OCI-LY1 (cell line): ENCODE data around the gene BMF.

Source experiments
- H2AFZ ChIP-seq: fragments of 200-600 bp; sonication (generic), shearing (Covaris generic); 2 replicates; pipeline ENCODE4 v1.6.0; 2014; ENCODE audit warnings: antibody characterized with exemption, mild to moderate bottlenecking, low read length
- H3F3A ChIP-seq: fragments of 200-600 bp; sonication (generic), shearing (Covaris generic); 2 replicates; pipeline ENCODE4 v1.6.0; 2014; ENCODE audit warnings: mild to moderate bottlenecking, antibody characterized with exemption, low read length, moderate library complexity; ENCODE audit not compliant: insufficient read depth
- H3K27ac ChIP-seq: fragments of 200-600 bp; sonication (generic); 2 replicates; pipeline ENCODE4 v1.5.1; 2014; ENCODE audit warnings: low read length, mixed run types, mild to moderate bottlenecking, low read depth; ENCODE audit not compliant: poor library complexity, severe bottlenecking
- H3K27me3 ChIP-seq: fragments of 200-600 bp; sonication (generic); 2 replicates; pipeline ENCODE4 v1.6.0; 2014; ENCODE audit warnings: antibody characterized with exemption, mild to moderate bottlenecking, low read length, moderate library complexity; ENCODE audit not compliant: insufficient read depth
- H3K36me3 ChIP-seq: fragments of 200-600 bp; sonication (generic); 2 replicates; pipeline ENCODE4 v1.6.1; 2014; ENCODE audit warnings: mild to moderate bottlenecking, antibody characterized with exemption, low read length, moderate library complexity, mixed read lengths; ENCODE audit not compliant: insufficient read depth
- H3K4me1 ChIP-seq: fragments of 200-600 bp; sonication (generic); 2 replicates; pipeline ENCODE4 v1.5.1; 2014; ENCODE audit warnings: mild to moderate bottlenecking, low read length, moderate library complexity; ENCODE audit not compliant: insufficient read depth, severe bottlenecking
- H3K4me2 ChIP-seq: fragments of 200-600 bp; sonication (generic), shearing (Covaris generic); 2 replicates; pipeline ENCODE4 v1.6.1; 2014; ENCODE audit warnings: low read length
- H3K4me3 ChIP-seq: fragments of 200-600 bp; sonication (generic); 2 replicates; pipeline ENCODE4 v1.5.1; 2014; ENCODE audit warnings: low read length, low read depth, mild to moderate bottlenecking, mixed read lengths; ENCODE audit not compliant: poor library complexity, severe bottlenecking
- H3K79me2 ChIP-seq: fragments of 200-600 bp; shearing (Covaris generic); 2 replicates; pipeline ENCODE4 v1.6.1; 2016; ENCODE audit warnings: mixed run types, low read length, mixed read lengths; ENCODE audit not compliant: insufficient read depth
- H3K9ac ChIP-seq: fragments of 200-600 bp; sonication (generic), shearing (Covaris generic); 2 replicates; pipeline ENCODE4 v1.6.1; 2014; ENCODE audit warnings: mild to moderate bottlenecking, low read length, mixed read lengths
- H3K9me2 ChIP-seq: fragments of 200-600 bp; sonication (generic), shearing (Covaris generic); 2 replicates; pipeline ENCODE4 v1.6.1; 2014; ENCODE audit warnings: low read depth, mild to moderate bottlenecking, low read length, mixed read lengths
- H3K9me3 ChIP-seq: fragments of 200-600 bp; shearing (Covaris generic); 2 replicates; pipeline ENCODE4 v1.6.1; 2014; ENCODE audit warnings: low read length, mixed read lengths
- H4K20me1 ChIP-seq: fragments of 200-600 bp; sonication (generic), shearing (Covaris generic); 2 replicates; pipeline ENCODE4 v1.6.0; 2016; ENCODE audit warnings: mild to moderate bottlenecking, low read length; ENCODE audit not compliant: insufficient read depth
- CTCF ChIP-seq: fragments of 200-600 bp; sonication (generic), shearing (Covaris generic); IDR thresholded peaks from 2 replicates; pipeline ENCODE4 v1.5.1; 2017; ENCODE audit warnings: mild to moderate bottlenecking, antibody characterized with exemption, low read length, moderate library complexity, mixed read lengths
- EZH2 ChIP-seq: fragments of 200-600 bp; sonication (generic), shearing (Covaris generic); IDR thresholded peaks from 2 replicates; pipeline ENCODE4 v1.8.0; 2017; ENCODE audit warnings: borderline replicate concordance, mixed run types, mild to moderate bottlenecking, antibody characterized with exemption, low read length, moderate library complexity, mixed read lengths

The BMF gene

GRCh38 chr15:40085266-40085665 is 23.4 kb downstream of the BMF start:
- Histone ChIP-seq H3K79me2 (no peaks in the 10 kb centered on the region), H3K9me2 (no peaks in the 10 kb centered on the region), H3K4me3 (no peak overlapping the region), H4K20me1 (no peaks in the 10 kb centered on the region), H3K27ac (peak overlapping the region; percentile 92), H3K4me2 (no peak overlapping the region; the same call in 1 of the 2 replicates), H3K36me3 (peaks cover 9% of the 10 kb centered on the region; the same call in 1 of the 2 replicates), H3K9ac (peak overlapping the region; percentile 10; the same call in 1 of the 2 replicates), H2AFZ (no peak overlapping the region), H3K27me3 (no peaks in the 10 kb centered on the region), H3K9me3 (no peaks in the 10 kb centered on the region), H3F3A (0 out of 2 replicates have a peak, but pooled peaks cover 5% of the 10 kb centered on the region), H3K4me1 (peaks cover 88% of the 10 kb centered on the region)
- no peak for TF ChIP-seq EZH2
- TF ChIP-seq CTCF, result no peak

- Histone ChIP-seq H3K27me3 (no peaks in the 10 kb centered on the region), H3K4me3 (no peak overlapping the region), H3K27ac (peak overlapping the region; percentile 92), H3K9me3 (no peaks in the 10 kb centered on the region), H3K79me2 (no peaks in the 10 kb centered on the region), H3K36me3 (peaks cover 3% of the 10 kb centered on the region; the same call in 1 of the 2 replicates), H3K4me1 (peaks cover 86% of the 10 kb centered on the region), H4K20me1 (no peaks in the 10 kb centered on the region), H3K9ac (peak overlapping the region; percentile 10; the same call in 1 of the 2 replicates), H3F3A (0 out of 2 replicates have a peak, but pooled peaks cover 5% of the 10 kb centered on the region), H3K4me2 (no peak overlapping the region; the same call in 1 of the 2 replicates), H2AFZ (no peak overlapping the region), H3K9me2 (no peaks in the 10 kb centered on the region)
- TF ChIP-seq EZH2 (no peak), CTCF (no peak)
These were observed 24.0 kb downstream of the BMF start for GRCh38 chr15:40084650-40085049.

GRCh38 chr15:40082195-40082883 is 26.3 kb downstream of the BMF start:
- Histone ChIP-seq H3K4me2 (peak overlapping the region; percentile 66), H3K27me3 (no peaks in the 10 kb centered on the region), H3K27ac (peak overlapping the region; percentile 92), H3K4me1 (peaks cover 79% of the 10 kb centered on the region), H3K9ac (peak overlapping the region; percentile 65), H3K9me2 (no peaks in the 10 kb centered on the region), H3K9me3 (no peaks in the 10 kb centered on the region), H3K4me3 (peak overlapping the region; percentile 25), H3K36me3 (no peaks in the 10 kb centered on the region), H3K79me2 (no peaks in the 10 kb centered on the region), H2AFZ (no peak overlapping the region), H4K20me1 (no peaks in the 10 kb centered on the region), H3F3A (0 out of 2 replicates have a peak, but pooled peaks cover 13% of the 10 kb centered on the region)
- TF ChIP-seq EZH2 (no peak), CTCF (no peak)
